Activated naive CD4-positive, alpha-beta T cell treated with anti-CD3 and anti-CD28 coated beads, Interleukin-2, amount 50 U/mL, for 72 hours (primary cell): Measurements from ENCODE around the gene PLD3. TPM values are rescaled to one million over a fixed set of nuclear protein-coding genes. Genes with fewer than 3 reads are reported as not detected.

Experiments
- ATAC-seq, 2 donors: fragments of 150-1000 bp; cut with Tn5 transposase; 2 replicates each; pipeline ENCODE4 v1.10.0; 2021; ENCODE audit warnings: mild to moderate bottlenecking in 2 of 2, moderate library complexity in 2 of 2
- DNase-seq, 2 donors: peaks; one replicate each; pipeline ENCODE4 v3.0.0; 2021 to 2022; ENCODE audit warnings: low spot score in 2 of 2
- H3K27ac Mint-ChIP-seq, 2 donors: one replicate each; pipeline ENCODE4 v1.8.0; 2022; ENCODE audit warnings: mild to moderate bottlenecking in 2 of 2, mixed read lengths in 2 of 2
- H3K36me3 Mint-ChIP-seq, 2 donors: one replicate each; pipeline ENCODE4 v1.8.0; 2022; ENCODE audit warnings: mixed read lengths in 2 of 2
- H3K9me3 Mint-ChIP-seq, 2 donors: one replicate each; pipeline ENCODE4 v1.8.0; 2022; ENCODE audit warnings: mixed read lengths in 2 of 2
- total RNA-seq, 2 donors: library from RNA; stranded (reverse); gene quantifications; one replicate each; pipeline ENCODE4 v1.2.3, GENCODE V29; 2022

PLD3 gene, protein sequence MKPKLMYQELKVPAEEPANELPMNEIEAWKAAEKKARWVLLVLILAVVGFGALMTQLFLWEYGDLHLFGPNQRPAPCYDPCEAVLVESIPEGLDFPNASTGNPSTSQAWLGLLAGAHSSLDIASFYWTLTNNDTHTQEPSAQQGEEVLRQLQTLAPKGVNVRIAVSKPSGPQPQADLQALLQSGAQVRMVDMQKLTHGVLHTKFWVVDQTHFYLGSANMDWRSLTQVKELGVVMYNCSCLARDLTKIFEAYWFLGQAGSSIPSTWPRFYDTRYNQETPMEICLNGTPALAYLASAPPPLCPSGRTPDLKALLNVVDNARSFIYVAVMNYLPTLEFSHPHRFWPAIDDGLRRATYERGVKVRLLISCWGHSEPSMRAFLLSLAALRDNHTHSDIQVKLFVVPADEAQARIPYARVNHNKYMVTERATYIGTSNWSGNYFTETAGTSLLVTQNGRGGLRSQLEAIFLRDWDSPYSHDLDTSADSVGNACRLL
- 10 to 100 TPM; 79.9 to 85.4 TPM for total RNA-seq

DNA sequence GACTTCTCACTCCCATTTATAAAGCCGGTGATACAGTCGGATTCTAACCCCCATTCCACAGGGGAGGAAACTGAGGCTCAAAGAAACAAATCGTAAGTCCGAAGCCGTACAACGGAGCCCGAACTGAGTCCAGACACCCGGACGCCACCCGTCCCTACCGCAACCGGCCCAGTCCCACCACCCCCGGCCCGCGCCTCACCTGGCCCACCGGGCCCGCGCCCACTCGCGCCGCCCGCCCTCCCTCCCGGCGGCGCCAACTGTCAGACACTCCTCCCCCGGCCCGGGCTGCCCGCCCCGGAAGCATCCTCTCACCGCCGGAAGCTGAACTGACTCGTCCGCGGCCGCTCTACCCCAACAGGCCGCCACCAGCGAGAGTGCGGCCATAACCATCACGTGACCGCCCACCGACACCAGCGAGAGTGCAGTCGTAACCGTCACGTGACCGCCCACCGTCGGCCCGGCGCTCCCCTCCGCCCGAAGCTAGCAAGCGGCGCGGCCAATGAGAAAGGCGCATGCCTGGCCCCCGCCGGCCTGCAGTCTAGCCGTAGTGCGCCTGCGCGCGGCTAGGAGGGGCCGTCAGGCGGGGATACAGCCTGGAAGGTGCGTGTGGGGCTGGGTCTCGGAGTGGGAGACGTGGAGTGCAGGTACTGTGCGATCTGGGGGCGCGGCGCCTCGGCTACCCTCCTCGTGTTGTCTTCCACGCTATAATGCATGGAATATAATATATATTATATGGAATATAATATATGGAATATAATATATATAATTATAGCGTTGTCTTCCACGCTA is at the start of gene PLD3, which contains the start of gene C19orf47:
PLD3 (plus strand) TSS at position 571 of the 789 bp plus-strand sequence. CDS start 17,789 bp downstream, outside the sequence.
C19orf47 (minus strand) TSS at position 273 of the 789 bp plus-strand sequence. CDS start 6,540 bp downstream, outside the sequence.
- peaks cover 7% of the 10 kb centered on the region in 2 donors for H3K36me3 Mint-ChIP-seq
- peak; percentile 97 to 100 for DNase-seq
- H3K27ac Mint-ChIP-seq: peak within 1 kb of the TSS; percentile 92 to 93
- H3K9me3 Mint-ChIP-seq: no peaks in the 10 kb centered on the region
- ATAC-seq: peak; percentile 98

- no peak for ATAC-seq
- Mint-ChIP-seq H3K36me3 (no peaks in the 10 kb centered on the region), H3K9me3 (no peaks in the 10 kb centered on the region), H3K27ac (no peak overlapping the region)
- no peak for DNase-seq
Observed at GRCh38 chr19:40300668-40301067, 47.8 kb upstream of the PLD3 start.

GRCh38 chr19:40302224-40303011 is 46.1 kb upstream of the PLD3 start:
- no peak overlapping the region for H3K27ac Mint-ChIP-seq
- no peak for DNase-seq
- no peak for ATAC-seq
- no peaks in the 10 kb centered on the region for H3K36me3 Mint-ChIP-seq
- H3K9me3 Mint-ChIP-seq: no peaks in the 10 kb centered on the region

DNA sequence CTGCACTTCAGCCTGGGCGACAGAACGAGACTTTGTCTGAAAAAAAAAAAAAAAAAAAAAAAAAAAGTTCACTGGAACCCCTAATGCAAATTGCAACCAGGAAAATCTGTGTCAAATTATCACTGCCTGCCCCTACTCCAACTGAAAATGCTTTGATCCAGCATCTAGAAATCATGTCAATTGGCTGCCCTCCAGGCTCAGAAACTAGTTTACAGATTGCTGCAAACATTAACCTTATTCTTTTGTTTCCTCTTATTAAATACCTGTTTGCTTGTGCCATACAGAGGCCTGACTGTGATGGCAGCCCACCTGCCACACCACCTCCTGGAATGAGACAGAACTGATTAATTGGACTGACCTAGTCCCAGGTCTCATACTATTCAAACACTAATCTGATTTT is 44.7 kb upstream of the PLD3 start:
- Mint-ChIP-seq H3K36me3 (no peaks in the 10 kb centered on the region), H3K27ac (no peak overlapping the region), H3K9me3 (no peaks in the 10 kb centered on the region)
- ATAC-seq (no peak), DNase-seq (no peak)

- no peak for ATAC-seq
- H3K9me3 Mint-ChIP-seq: no peaks in the 10 kb centered on the region
- H3K36me3 Mint-ChIP-seq: no peaks in the 10 kb centered on the region
- no peak for DNase-seq
- no peak overlapping the region for H3K27ac Mint-ChIP-seq
Observed at GRCh38 chr19:40304306-40304705, 44.2 kb upstream of the PLD3 start.

DNA sequence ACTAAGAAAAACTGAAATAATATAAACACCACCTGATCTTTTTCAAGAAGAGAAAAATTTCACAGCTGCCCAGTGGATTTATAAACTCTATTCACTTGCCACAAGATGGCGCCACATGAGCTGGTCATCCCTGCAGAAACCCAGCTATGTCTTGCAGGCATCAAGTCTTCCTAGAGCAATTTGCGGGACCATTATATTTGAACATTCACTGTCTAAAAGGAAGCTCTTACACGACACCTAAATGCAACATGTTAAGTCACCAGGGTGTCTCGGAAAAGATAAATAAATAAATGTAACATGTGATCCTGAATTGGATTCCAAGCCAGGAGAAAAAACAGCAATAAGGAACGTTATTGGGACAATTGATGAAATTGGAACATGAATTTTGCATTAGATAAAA is 43.1 kb upstream of the PLD3 start:
- ATAC-seq (peak; percentile 67 to 72), DNase-seq (peak in 1 of 2 donors; percentile 78)
- H3K9me3 Mint-ChIP-seq: no peaks in the 10 kb centered on the region
- no peak overlapping the region for H3K27ac Mint-ChIP-seq
- no peaks in the 10 kb centered on the region for H3K36me3 Mint-ChIP-seq

GRCh38 chr19:40309666-40310065 is 38.8 kb upstream of the PLD3 start:
- ATAC-seq (no peak), DNase-seq (no peak)
- Mint-ChIP-seq H3K27ac (no peak overlapping the region), H3K36me3 (no peaks in the 10 kb centered on the region), H3K9me3 (no peaks in the 10 kb centered on the region)

- DNase-seq (no peak), ATAC-seq (no peak)
- Mint-ChIP-seq H3K9me3 (no peaks in the 10 kb centered on the region), H3K36me3 (no peaks in the 10 kb centered on the region), H3K27ac (peak overlapping the region in 1 of 2 donors; percentile 60)
Observed at GRCh38 chr19:40312533-40312932, 36.0 kb upstream of the PLD3 start.

DNA sequence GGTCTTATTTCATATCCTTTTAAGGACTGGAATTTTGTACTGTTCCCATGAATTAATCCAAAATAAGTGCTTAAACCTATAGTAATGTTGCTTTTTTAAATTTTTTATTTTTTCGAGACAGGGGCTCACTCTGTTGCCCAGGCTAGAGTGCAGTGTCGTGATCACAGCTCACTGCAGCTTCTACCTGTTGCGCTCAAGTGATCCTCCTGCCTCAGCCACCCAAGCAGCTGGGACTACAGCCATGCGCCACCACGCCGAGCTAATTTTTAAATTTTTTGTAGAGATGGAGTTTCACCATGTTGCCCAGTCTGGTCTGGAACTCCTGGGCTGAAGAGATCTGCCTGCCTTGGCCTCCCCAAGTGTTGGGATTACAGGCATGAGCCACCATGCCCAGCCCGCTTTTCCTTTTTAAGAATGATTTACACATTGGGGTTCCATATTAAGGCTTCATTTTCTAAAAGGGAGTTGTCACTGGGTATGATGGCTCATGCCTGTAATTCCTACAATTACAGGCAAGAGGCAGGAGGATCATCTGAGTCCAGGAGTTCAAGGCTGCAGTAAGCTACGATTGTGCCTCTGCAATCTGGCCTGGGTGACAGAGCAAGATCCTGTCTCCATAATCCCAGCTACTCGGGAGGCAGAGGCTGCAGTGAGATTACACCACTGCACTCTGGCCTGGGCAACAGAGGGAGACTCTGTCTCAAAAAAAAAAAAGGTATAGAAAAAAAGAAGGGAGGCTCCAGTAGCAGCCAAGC is 35.1 kb upstream of the PLD3 start:
- Mint-ChIP-seq H3K27ac (peak overlapping the region; percentile 49 to 60), H3K9me3 (no peaks in the 10 kb centered on the region), H3K36me3 (no peaks in the 10 kb centered on the region)
- ATAC-seq (no peak), DNase-seq (no peak)

- no peaks in the 10 kb centered on the region for H3K36me3 Mint-ChIP-seq
- ATAC-seq (no peak), DNase-seq (no peak)
- H3K9me3 Mint-ChIP-seq: no peaks in the 10 kb centered on the region
- no peak overlapping the region for H3K27ac Mint-ChIP-seq
Observed at GRCh38 chr19:40314656-40315055, 33.8 kb upstream of the PLD3 start.

GRCh38 chr19:40315812-40316470 is 32.6 kb upstream of the PLD3 start:
- no peak for ATAC-seq
- Mint-ChIP-seq H3K36me3 (no peaks in the 10 kb centered on the region), H3K27ac (no peak overlapping the region), H3K9me3 (no peaks in the 10 kb centered on the region)
- no peak for DNase-seq

DNA sequence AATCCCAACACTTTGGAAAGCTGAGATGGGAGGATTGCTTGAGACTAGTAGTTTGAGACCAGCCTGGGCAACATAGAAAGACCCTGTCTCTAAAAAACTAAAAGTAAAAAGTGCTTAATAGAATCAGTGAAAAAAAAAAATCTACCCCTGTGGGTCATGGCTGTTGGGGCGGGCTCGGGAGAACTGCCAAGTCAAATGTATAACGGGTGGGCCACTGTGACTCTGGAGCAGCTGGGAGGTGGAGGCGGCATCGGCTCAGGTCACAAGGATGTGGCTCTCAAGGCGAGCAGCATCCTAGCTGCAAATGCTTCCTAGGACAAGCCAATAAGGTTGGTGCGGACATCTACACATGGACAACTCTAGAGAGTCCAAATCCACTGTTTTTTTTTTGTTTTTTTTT is 31.2 kb upstream of the PLD3 start:
- H3K36me3 Mint-ChIP-seq: no peaks in the 10 kb centered on the region
- DNase-seq (no peak), ATAC-seq (no peak)
- H3K9me3 Mint-ChIP-seq: no peaks in the 10 kb centered on the region
- peak overlapping the region; percentile 11 to 33 for H3K27ac Mint-ChIP-seq

- DNase-seq (no peak), ATAC-seq (no peak)
- Mint-ChIP-seq H3K36me3 (no peaks in the 10 kb centered on the region), H3K27ac (peak overlapping the region; percentile 53 to 59), H3K9me3 (no peaks in the 10 kb centered on the region)
Observed at GRCh38 chr19:40320558-40320935, 27.9 kb upstream of the PLD3 start.

DNA sequence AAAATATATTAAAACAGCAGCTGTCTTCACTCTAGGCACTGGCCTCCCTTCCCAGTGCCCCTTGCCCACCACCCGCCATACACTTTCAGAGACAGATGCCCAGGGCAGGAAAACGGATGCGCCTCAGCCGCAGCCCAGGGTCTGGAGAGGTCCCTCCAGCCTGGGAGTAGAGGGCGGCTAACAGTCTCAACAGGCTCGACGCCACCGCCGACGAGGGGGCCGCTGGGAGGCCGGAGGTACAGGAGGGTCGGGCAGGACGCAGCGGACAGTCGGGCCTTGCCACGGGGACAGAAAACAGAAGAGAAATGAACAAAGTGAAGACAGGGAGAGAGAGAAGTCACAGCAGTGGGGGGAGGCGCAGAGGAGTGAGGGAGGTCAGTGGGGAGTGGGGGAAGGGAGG is 27.4 kb upstream of the PLD3 start:
- no peaks in the 10 kb centered on the region for H3K36me3 Mint-ChIP-seq
- peak overlapping the region; percentile 67 to 84 for H3K27ac Mint-ChIP-seq
- DNase-seq: no peak
- H3K9me3 Mint-ChIP-seq: no peaks in the 10 kb centered on the region
- ATAC-seq: no peak

DNA sequence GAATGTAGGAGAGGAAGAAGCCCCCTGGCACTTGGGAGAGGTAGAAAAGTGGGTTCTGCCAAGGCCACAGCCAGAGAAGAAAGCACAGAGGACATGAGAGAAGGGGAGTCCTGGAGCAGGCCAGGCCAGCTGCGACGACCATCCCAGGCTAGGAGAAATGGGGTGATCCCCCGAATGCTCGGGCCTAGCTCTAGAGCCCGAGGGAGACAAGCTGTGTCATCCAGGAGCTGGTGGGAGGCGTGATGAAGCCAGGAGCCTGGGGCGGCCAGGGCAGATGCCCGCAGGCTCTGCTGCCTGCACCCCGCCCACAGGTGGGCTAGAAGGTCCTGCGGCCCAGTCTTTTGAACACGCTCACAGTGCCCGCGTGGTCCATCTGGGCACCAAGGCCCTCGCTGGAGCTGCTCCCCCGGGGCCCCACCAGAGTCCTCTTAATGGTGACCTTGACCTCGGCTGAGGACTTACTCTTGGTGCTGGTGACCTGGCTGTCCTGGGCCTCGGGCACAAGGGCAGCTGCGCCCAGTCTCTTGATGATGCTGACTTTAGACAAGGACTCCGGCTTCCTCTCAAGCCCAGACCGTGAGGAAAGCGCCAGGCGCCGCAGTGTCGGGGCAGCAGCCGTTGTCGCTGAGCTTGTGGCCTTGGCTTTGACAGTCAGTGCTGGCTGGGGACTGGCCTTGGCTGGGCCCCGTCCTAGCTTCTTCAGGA is 26.8 kb upstream of the PLD3 start:
- Mint-ChIP-seq H3K27ac (peak overlapping the region; percentile 67 to 90), H3K36me3 (no peaks in the 10 kb centered on the region), H3K9me3 (no peaks in the 10 kb centered on the region)
- no peak for DNase-seq
- ATAC-seq: no peak
